H9 (cell line): Measurements from ENCODE around the gene ROCK2. TPM values are rescaled to one million over a fixed set of nuclear protein-coding genes. Genes with fewer than 3 reads are reported as not detected.

Experiments used
- DNase-seq: peaks from one replicate; pipeline ENCODE4 v3.0.0-alpha.2; 2017
- H2AFZ ChIP-seq: one replicate; pipeline ENCODE4 v1.6.1; 2013; ENCODE audit warnings: mild to moderate bottlenecking, low read length, control low read depth, moderate library complexity
- H2AK5ac ChIP-seq: 2 replicates; pipeline ENCODE4 v1.6.1; 2013; ENCODE audit warnings: low read length, control low read depth, mixed read lengths; ENCODE audit not compliant: insufficient read length
- H2BK120ac ChIP-seq: one replicate; pipeline ENCODE4 v1.6.1; 2013; ENCODE audit warnings: low read depth, mild to moderate bottlenecking, low read length, control low read depth, inconsistent platforms; ENCODE audit not compliant: poor library complexity, severe bottlenecking
- H2BK12ac ChIP-seq: 2 replicates; pipeline ENCODE4 v1.6.1; 2013; ENCODE audit warnings: low read length, control low read depth, mixed read lengths, low read depth; ENCODE audit not compliant: insufficient read length
- H2BK15ac ChIP-seq: 2 replicates; pipeline ENCODE4 v1.6.1; 2013; ENCODE audit warnings: low read depth, low read length, control low read depth
- H2BK20ac ChIP-seq: one replicate; pipeline ENCODE4 v1.6.1; 2013; ENCODE audit warnings: low read depth, mild to moderate bottlenecking, low read length, control low read depth, inconsistent platforms; ENCODE audit not compliant: poor library complexity, severe bottlenecking
- H2BK5ac ChIP-seq: 2 replicates; pipeline ENCODE4 v1.6.1; 2013; ENCODE audit warnings: low read length, control low read depth, mixed read lengths; ENCODE audit not compliant: insufficient read length
- H3K14ac ChIP-seq: 2 replicates; pipeline ENCODE4 v1.6.1; 2013; ENCODE audit warnings: low read length, control low read depth; ENCODE audit not compliant: insufficient read depth
- H3K18ac ChIP-seq: 2 replicates; pipeline ENCODE4 v1.6.1; 2013; ENCODE audit warnings: low read depth, mild to moderate bottlenecking, mixed read lengths, low read length, control low read depth; ENCODE audit not compliant: insufficient read length
- H3K23ac ChIP-seq: 2 replicates; pipeline ENCODE4 v1.6.1; 2013; ENCODE audit warnings: low read length, control low read depth, mixed read lengths, low read depth; ENCODE audit not compliant: insufficient read length
- H3K23me2 ChIP-seq: 2 replicates; pipeline ENCODE4 v1.6.1; 2013; ENCODE audit warnings: low read depth, mild to moderate bottlenecking, mixed read lengths, low read length, control low read depth; ENCODE audit not compliant: insufficient read length, poor library complexity, severe bottlenecking
- H3K27ac ChIP-seq: 2 replicates; pipeline ENCODE4 v1.5.1; 2013; ENCODE audit warnings: low read length, control low read depth, mixed read lengths, low read depth; ENCODE audit not compliant: insufficient read length
- H3K27me3 ChIP-seq: 2 replicates; pipeline ENCODE4 v1.6.1; 2013; ENCODE audit warnings: low read length, control low read depth, inconsistent platforms; ENCODE audit not compliant: insufficient read depth
- H3K4ac ChIP-seq: 2 replicates; pipeline ENCODE4 v1.6.1; 2013; ENCODE audit warnings: low read depth, mild to moderate bottlenecking, control low read depth, inconsistent platforms, low read length, moderate library complexity
- H3K4me1 ChIP-seq: 2 replicates; pipeline ENCODE4 v1.6.1; 2013; ENCODE audit warnings: low read length, control low read depth, inconsistent platforms; ENCODE audit not compliant: insufficient read depth
- H3K4me2 ChIP-seq: 2 replicates; pipeline ENCODE4 v1.6.1; 2013; ENCODE audit warnings: low read length, control low read depth, mixed read lengths; ENCODE audit not compliant: insufficient read length, insufficient read depth
- H3K56ac ChIP-seq: 2 replicates; pipeline ENCODE4 v1.6.1; 2013; ENCODE audit warnings: low read depth, mild to moderate bottlenecking, mixed read lengths, low read length, control low read depth; ENCODE audit not compliant: insufficient read length
- H3K79me1 ChIP-seq: 2 replicates; pipeline ENCODE4 v1.6.1; 2013; ENCODE audit warnings: low read depth, mild to moderate bottlenecking, moderate library complexity, low read length, control low read depth, inconsistent platforms; ENCODE audit not compliant: insufficient read depth, poor library complexity, severe bottlenecking
- H3K79me2 ChIP-seq: 2 replicates; pipeline ENCODE4 v1.6.1; 2013; ENCODE audit warnings: low read length, control low read depth, inconsistent platforms; ENCODE audit not compliant: insufficient read depth
- H3K9ac ChIP-seq: 2 replicates; pipeline ENCODE4 v1.6.1; 2013; ENCODE audit warnings: low read length, control low read depth, mixed read lengths; ENCODE audit not compliant: insufficient read length; ENCODE audit errors: extremely low read depth
- H3K9me3 ChIP-seq: one replicate; pipeline ENCODE4 v1.6.1; 2013; ENCODE audit warnings: low read depth, low read length, inconsistent platforms; ENCODE audit not compliant: control insufficient read depth
- H3T11ph ChIP-seq: one replicate; pipeline ENCODE4 v1.6.1; 2013; ENCODE audit warnings: mild to moderate bottlenecking, low read length, control low read depth, inconsistent platforms
- H4K20me1 ChIP-seq: one replicate; pipeline ENCODE4 v1.6.1; 2013; ENCODE audit not compliant: control insufficient read depth, insufficient read length, insufficient read depth
- H4K5ac ChIP-seq: 2 replicates; pipeline ENCODE4 v1.6.1; 2013; ENCODE audit warnings: low read depth, mild to moderate bottlenecking, mixed read lengths, low read length, control low read depth; ENCODE audit not compliant: insufficient read length
- H4K8ac ChIP-seq: replicated peaks from 2 replicates; pipeline ENCODE4 v1.6.1; 2013; ENCODE audit warnings: low read length, control low read depth, mixed read lengths, low read depth; ENCODE audit not compliant: insufficient read length
- H4K91ac ChIP-seq: 2 replicates; pipeline ENCODE4 v1.6.1; 2013; ENCODE audit warnings: low read depth, mild to moderate bottlenecking, moderate library complexity, mixed read lengths, low read length, control low read depth; ENCODE audit not compliant: insufficient read length
- H3K27ac Mint-ChIP-seq, 3 experiments: 2 replicates in 2 of 3; 3 replicates in 1 of 3; pipeline ENCODE4 v1.8.0; 2020 to 2021; ENCODE audit warnings: mixed read lengths in 3 of 3, mild to moderate bottlenecking in 1 of 3, moderate library complexity in 1 of 3
- H3K27me3 Mint-ChIP-seq: 2 replicates; pipeline ENCODE4 v1.8.0; 2021; ENCODE audit warnings: low read depth, mild to moderate bottlenecking, moderate library complexity, mixed read lengths
- H3K36me3 Mint-ChIP-seq, 3 experiments: 2 replicates in 2 of 3; 3 replicates in 1 of 3; pipeline ENCODE4 v1.8.0; 2020 to 2021; ENCODE audit warnings: low read depth in 3 of 3, mixed read lengths in 3 of 3; ENCODE audit not compliant: insufficient read depth in 1 of 3
- H3K4me1 Mint-ChIP-seq, 2 experiments: 2 replicates each; pipeline ENCODE4 v1.8.0; 2020; ENCODE audit warnings: mixed read lengths in 2 of 2
- H3K4me3 Mint-ChIP-seq, 2 experiments: 2 replicates in 1 of 2; 3 replicates in 1 of 2; pipeline ENCODE4 v1.8.0; 2020 to 2021; ENCODE audit warnings: mild to moderate bottlenecking in 2 of 2, mixed read lengths in 2 of 2, moderate library complexity in 1 of 2
- H3K9me3 Mint-ChIP-seq, 2 experiments: 2 replicates in 1 of 2; 3 replicates in 1 of 2; pipeline ENCODE4 v1.8.0; 2020; ENCODE audit warnings: mild to moderate bottlenecking in 2 of 2, mixed read lengths in 2 of 2, moderate library complexity in 1 of 2
- WGBS: extraction: QIAGEN DNeasy Blood & Tissue Kit; methylation state at CpG from one replicate; pipeline ENCODE4 v1.1.7; 2013; ENCODE audit warnings: missing lambda C conversion rate, low lambda C conversion rate, mixed read lengths; ENCODE audit not compliant: insufficient read length; ENCODE audit errors: extremely low coverage; 5-methylcytosine and 5-hydroxymethylcytosine counted together
- total RNA-seq: library from RNA; stranded (reverse); gene quantifications from 2 replicates; pipeline ENCODE4 v1.2.1, GENCODE V29; 2021
- TF ChIP-seq, protein P1 (sequence below): fragments of 200-600 bp; sonication (generic); conservative IDR thresholded peaks from 3 replicates; pipeline ENCODE4 v1.8.0; 2021; ENCODE audit warnings: antibody characterized with exemption, mild to moderate bottlenecking

Gene ROCK2
- total RNA-seq, 1 experiment from 2014 or later: 33.2 TPM

DNA sequence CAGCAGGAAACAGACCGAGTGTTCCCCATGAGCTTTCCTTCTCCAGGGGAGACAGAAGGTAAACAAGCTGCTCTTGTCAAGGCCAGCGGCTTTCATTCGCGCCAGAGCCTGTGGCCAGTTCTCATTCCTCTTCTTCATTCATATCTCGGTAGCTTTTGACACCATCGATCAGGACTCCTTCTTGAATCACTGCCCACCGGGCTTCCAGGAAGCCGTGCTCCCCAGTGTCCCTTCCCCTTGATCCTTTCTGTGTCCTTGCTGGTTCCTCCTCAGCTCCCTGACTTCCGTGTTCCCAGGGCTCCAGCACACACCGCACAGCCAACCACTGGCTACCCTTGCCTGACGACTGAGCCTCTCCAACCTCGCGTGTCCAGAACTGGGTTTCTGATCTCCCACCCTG is 175.1 kb downstream of the ROCK2 start:
- no peaks in the 10 kb centered on the region for H3K9me3 Mint-ChIP-seq
- Histone ChIP-seq H3K23ac (no peak overlapping the region), H3T11ph (no peak overlapping the region), H2BK20ac (no peak overlapping the region), H4K91ac (no peak overlapping the region), H3K4me1 (no peaks in the 10 kb centered on the region), H4K20me1 (no peaks in the 10 kb centered on the region), H3K14ac (no peak overlapping the region), H2AFZ (no peak overlapping the region), H4K8ac (no peak overlapping the region), H2BK120ac (no peak overlapping the region), H3K79me2 (no peaks in the 10 kb centered on the region), H2BK5ac (no peak overlapping the region), H3K4ac (no peak overlapping the region), H3K27ac (no peak overlapping the region), H2BK12ac (no peak overlapping the region), H3K56ac (no peak overlapping the region), H4K5ac (no peak overlapping the region), H2AK5ac (no peak overlapping the region), H3K18ac (no peak overlapping the region), H2BK15ac (no peak overlapping the region), H3K9ac (no peak overlapping the region), H3K9me3 (no peaks in the 10 kb centered on the region), H3K23me2 (no peaks in the 10 kb centered on the region), H3K27me3 (no peaks in the 10 kb centered on the region), H3K4me2 (no peak overlapping the region), H3K79me1 (no peaks in the 10 kb centered on the region)
- no CpG with 5 or more reads among the region's 13 CpGs for WGBS
- TF ChIP-seq, protein P1, sequence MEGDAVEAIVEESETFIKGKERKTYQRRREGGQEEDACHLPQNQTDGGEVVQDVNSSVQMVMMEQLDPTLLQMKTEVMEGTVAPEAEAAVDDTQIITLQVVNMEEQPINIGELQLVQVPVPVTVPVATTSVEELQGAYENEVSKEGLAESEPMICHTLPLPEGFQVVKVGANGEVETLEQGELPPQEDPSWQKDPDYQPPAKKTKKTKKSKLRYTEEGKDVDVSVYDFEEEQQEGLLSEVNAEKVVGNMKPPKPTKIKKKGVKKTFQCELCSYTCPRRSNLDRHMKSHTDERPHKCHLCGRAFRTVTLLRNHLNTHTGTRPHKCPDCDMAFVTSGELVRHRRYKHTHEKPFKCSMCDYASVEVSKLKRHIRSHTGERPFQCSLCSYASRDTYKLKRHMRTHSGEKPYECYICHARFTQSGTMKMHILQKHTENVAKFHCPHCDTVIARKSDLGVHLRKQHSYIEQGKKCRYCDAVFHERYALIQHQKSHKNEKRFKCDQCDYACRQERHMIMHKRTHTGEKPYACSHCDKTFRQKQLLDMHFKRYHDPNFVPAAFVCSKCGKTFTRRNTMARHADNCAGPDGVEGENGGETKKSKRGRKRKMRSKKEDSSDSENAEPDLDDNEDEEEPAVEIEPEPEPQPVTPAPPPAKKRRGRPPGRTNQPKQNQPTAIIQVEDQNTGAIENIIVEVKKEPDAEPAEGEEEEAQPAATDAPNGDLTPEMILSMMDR: no peak
- DNase-seq: no peak
- H3K27me3 Mint-ChIP-seq: no peaks in the 10 kb centered on the region
- no peaks in the 10 kb centered on the region; a peak in 1 of 7 replicates for H3K36me3 Mint-ChIP-seq
- H3K4me3 Mint-ChIP-seq: no peak overlapping the region
- H3K4me1 Mint-ChIP-seq: peaks cover 5 to 11% of the 10 kb centered on the region in 2 experiments; a peak in 3 of 4 replicates
- H3K27ac Mint-ChIP-seq: peak overlapping the region in 2 of 3 experiments; percentile 10 to 81; a peak in 3 of 7 replicates
